Endometrium (tissue), 2 donors: ENCODE measurements around the gene SCN8A.
"Not testable (repeated sequence)": the region's sequence is repeated elsewhere in the genome, so short reads cannot be mapped to it uniquely, and the experiment has no call there.

ENCODE experiments used
- FAIRE-seq: peaks from 2 replicates; lab custom pipeline; 2012; peaks lifted over from hg19 to GRCh38; lab: Jason Lieb, UNC
- donor health status: control.
- donor health status: control.

SCN8A gene

GRCh38 chr12:51591016-51591901 lies at the start of gene SCN8A:
TSS of gene SCN8A (plus strand) at chr12:51591233. CDS start at chr12:51662818, 71,585 bp downstream.
- FAIRE-seq, result no peak

GRCh38 chr12:51546097-51546496 lies 44.9 kb upstream of the SCN8A start:
- FAIRE-seq, result no peak

- no peak for FAIRE-seq
Observed at GRCh38 chr12:51547606-51548005, 43.4 kb upstream of the SCN8A start.

- no peak for FAIRE-seq
Observed at GRCh38 chr12:51548241-51548640, 42.8 kb upstream of the SCN8A start.

GRCh38 chr12:51549637-51550036 lies 41.4 kb upstream of the SCN8A start:
- FAIRE-seq, result no peak

GRCh38 chr12:51568271-51569032 lies 22.6 kb upstream of the SCN8A start:
- FAIRE-seq, result not testable (repeated sequence)

GRCh38 chr12:51579321-51579850 lies 11.6 kb upstream of the SCN8A start:
- no peak for FAIRE-seq

GRCh38 chr12:51589060-51589459 lies 2.0 kb upstream of the SCN8A start:
- no peak for FAIRE-seq

GRCh38 chr12:51589557-51590176 lies 1.4 kb upstream of the SCN8A start:
- FAIRE-seq, result no peak

- FAIRE-seq, result no peak
Observed at GRCh38 chr12:51590347-51591015, 552 bp upstream of the SCN8A start.

GRCh38 chr12:51592034-51592705 lies 1.1 kb downstream of the SCN8A start:
- FAIRE-seq, result no peak

- FAIRE-seq, result no peak
Observed at GRCh38 chr12:51593021-51593420, 2.0 kb downstream of the SCN8A start.

GRCh38 chr12:51593539-51593938 lies 2.5 kb downstream of the SCN8A start:
- FAIRE-seq, result no peak

GRCh38 chr12:51598156-51598555 lies 7.1 kb downstream of the SCN8A start:
- no peak for FAIRE-seq

- no peak for FAIRE-seq
Observed at GRCh38 chr12:51600721-51601120, 9.7 kb downstream of the SCN8A start.

GRCh38 chr12:51601241-51601640 lies 10.2 kb downstream of the SCN8A start:
- no peak for FAIRE-seq

- FAIRE-seq, result not testable (repeated sequence)
Observed at GRCh38 chr12:51605896-51606295, 14.9 kb downstream of the SCN8A start.

GRCh38 chr12:51607197-51607596 lies 16.2 kb downstream of the SCN8A start:
- not testable (repeated sequence) for FAIRE-seq

- FAIRE-seq, result no peak
Observed at GRCh38 chr12:51620448-51620847, 29.4 kb downstream of the SCN8A start.

- no peak for FAIRE-seq
Observed at GRCh38 chr12:51621156-51621922, 30.3 kb downstream of the SCN8A start.

- FAIRE-seq, result no peak
Observed at GRCh38 chr12:51622564-51622963, 31.5 kb downstream of the SCN8A start.
